PC-3 (cell line): Measurements from ENCODE around the gene RBM33.

ENCODE experiments used
- CTCF ChIP-seq: fragments of 300-600 bp; sonication (generic); conservative IDR thresholded peaks from 2 replicates; pipeline ENCODE4 v1.5.1; 2017; ENCODE audit warnings: antibody characterized with exemption, low read depth, mild to moderate bottlenecking, low read length
- EZH2 ChIP-seq: fragments of 300-600 bp; sonication (generic); IDR thresholded peaks from one replicate; pipeline ENCODE4 v1.6.1; 2017; ENCODE audit warnings: antibody characterized with exemption, mild to moderate bottlenecking, low read length; ENCODE audit not compliant: unreplicated experiment
- EZH2phosphoT487 ChIP-seq: fragments of 300-600 bp; sonication (generic); IDR thresholded peaks from 2 replicates; pipeline ENCODE4 v1.6.1; 2018; ENCODE audit warnings: mild to moderate bottlenecking, antibody characterized with exemption, low read length, borderline replicate concordance

- TF ChIP-seq CTCF: no peak
- TF ChIP-seq EZH2phosphoT487: no peak
- TF ChIP-seq EZH2: no peak
Observed at GRCh38 chr7:155699180-155699579, 54.7 kb downstream of the RBM33 start.
